PC-3 (cell line): ENCODE results near the gene ASB18. TPM values are rescaled to one million over a fixed set of nuclear protein-coding genes. Genes with fewer than 3 reads are reported as not detected.
"Not testable (repeated sequence)": the region's sequence is repeated elsewhere in the genome, so short reads cannot be mapped to it uniquely, and the experiment has no call there.

Experiments used
- ATAC-seq: fragments of 200-7000 bp; cut with Tn5 transposase; 2 replicates; pipeline ENCODE4 v1.9.1; 2020; ENCODE audit warnings: mild to moderate bottlenecking, moderate library complexity
- BruUV-seq: library from RNA; stranded (reverse); fragments of 400-500 nt; replicated peaks from 2 replicates; lab custom pipeline; 2021; lab: Mats Ljungman, UMichigan
- CTCF ChIA-PET: fragments of 300-600 bp; sonication (Branson Sonifier 250); formaldehyde crosslinking; loops from one replicate; lab custom pipeline; 2022; ENCODE audit warnings: antibody characterized with exemption; lab: Charles Lee
- POLR2A ChIA-PET: fragments of 300-600 bp; sonication (Branson Sonifier 250); formaldehyde crosslinking; loops from one replicate; lab custom pipeline; 2022; ENCODE audit warnings: antibody characterized with exemption; ENCODE audit not compliant: unreplicated experiment; lab: Charles Lee
- DNase-seq: peaks from one replicate; pipeline ENCODE4 v3.0.0-alpha.2; 2015
- H2AFZ ChIP-seq: fragments of 300-600 bp; sonication (generic); 2 replicates; pipeline ENCODE4 v1.6.0; 2016; ENCODE audit warnings: antibody characterized with exemption, low read length
- H3F3A ChIP-seq: fragments of 300-600 bp; sonication (generic); one replicate; pipeline ENCODE4 v1.6.0; 2017; ENCODE audit warnings: antibody characterized with exemption, low read length, control low read depth, mild to moderate bottlenecking; ENCODE audit not compliant: unreplicated experiment
- H3K27ac ChIP-seq: fragments of 300-600 bp; sonication (generic); 2 replicates; pipeline ENCODE4 v1.5.1; 2016; ENCODE audit warnings: mild to moderate bottlenecking, low read length
- H3K27me3 ChIP-seq: fragments of 300-600 bp; sonication (generic); 2 replicates; pipeline ENCODE4 v1.6.1; 2016; ENCODE audit warnings: low read length, mixed read lengths
- H3K36me3 ChIP-seq: fragments of 300-600 bp; sonication (generic); 2 replicates; pipeline ENCODE4 v1.6.1; 2016; ENCODE audit warnings: low read depth, mixed run types, low read length, mixed read lengths
- H3K4me1 ChIP-seq: fragments of 300-600 bp; sonication (generic); 2 replicates; pipeline ENCODE4 v1.5.1; 2016; ENCODE audit warnings: low read length; ENCODE audit not compliant: insufficient read depth
- H3K4me2 ChIP-seq: fragments of 300-600 bp; sonication (generic); 2 replicates; pipeline ENCODE4 v1.6.0; 2016; ENCODE audit warnings: low read length
- H3K4me3 ChIP-seq: fragments of 300-600 bp; sonication (generic); 2 replicates; pipeline ENCODE4 v1.5.1; 2016; ENCODE audit warnings: mild to moderate bottlenecking, low read length, mixed read lengths
- H3K79me2 ChIP-seq: fragments of 300-600 bp; sonication (generic); 2 replicates; pipeline ENCODE4 v1.6.1; 2017; ENCODE audit warnings: low read length, mixed read lengths
- H3K9ac ChIP-seq: fragments of 300-600 bp; sonication (generic); 2 replicates; pipeline ENCODE4 v1.6.0; 2016; ENCODE audit warnings: mild to moderate bottlenecking, low read length
- H3K9me2 ChIP-seq: fragments of 300-600 bp; sonication (generic); replicated peaks from 2 replicates; pipeline ENCODE4 v1.6.1; 2016; ENCODE audit warnings: mixed run types, low read length, mixed read lengths
- H3K9me3 ChIP-seq: fragments of 300-600 bp; sonication (generic); 2 replicates; pipeline ENCODE4 v1.6.1; 2016; ENCODE audit warnings: low read length, mixed read lengths
- H4K20me1 ChIP-seq: fragments of 300-600 bp; sonication (generic); 2 replicates; pipeline ENCODE4 v1.6.1; 2016; ENCODE audit warnings: low read length, mixed read lengths
- EZH2 ChIP-seq: fragments of 300-600 bp; sonication (generic); IDR thresholded peaks from one replicate; pipeline ENCODE4 v1.6.1; 2017; ENCODE audit warnings: antibody characterized with exemption, mild to moderate bottlenecking, low read length; ENCODE audit not compliant: unreplicated experiment
- EZH2phosphoT487 ChIP-seq: fragments of 300-600 bp; sonication (generic); IDR thresholded peaks from 2 replicates; pipeline ENCODE4 v1.6.1; 2018; ENCODE audit warnings: mild to moderate bottlenecking, antibody characterized with exemption, low read length, borderline replicate concordance
- intact Hi-C: fragments of 100-400 bp; cut with micrococcal nuclease; formaldehyde crosslinking; loops from 2 replicates; pipeline ENCODE4 v1.9.0; 2023
- total RNA-seq: library from RNA; depleted of rRNA; stranded (reverse); fragments of >200 nt; gene quantifications from 2 replicates; pipeline ENCODE4 v1.2.3, GENCODE V29; 2014
- TF ChIP-seq, protein P1 (sequence below): fragments of 300-600 bp; sonication (generic); conservative IDR thresholded peaks from 2 replicates; pipeline ENCODE4 v1.5.1; 2017; ENCODE audit warnings: antibody characterized with exemption, low read depth, mild to moderate bottlenecking, low read length

The ASB18 gene
- total RNA-seq, 1 experiment from 2014 or later: 0.15 TPM

GRCh38 chr2:236289766-236290462 lies 25.7 kb upstream of the ASB18 start:
- no peak for ATAC-seq
- TF ChIP-seq, protein P1, sequence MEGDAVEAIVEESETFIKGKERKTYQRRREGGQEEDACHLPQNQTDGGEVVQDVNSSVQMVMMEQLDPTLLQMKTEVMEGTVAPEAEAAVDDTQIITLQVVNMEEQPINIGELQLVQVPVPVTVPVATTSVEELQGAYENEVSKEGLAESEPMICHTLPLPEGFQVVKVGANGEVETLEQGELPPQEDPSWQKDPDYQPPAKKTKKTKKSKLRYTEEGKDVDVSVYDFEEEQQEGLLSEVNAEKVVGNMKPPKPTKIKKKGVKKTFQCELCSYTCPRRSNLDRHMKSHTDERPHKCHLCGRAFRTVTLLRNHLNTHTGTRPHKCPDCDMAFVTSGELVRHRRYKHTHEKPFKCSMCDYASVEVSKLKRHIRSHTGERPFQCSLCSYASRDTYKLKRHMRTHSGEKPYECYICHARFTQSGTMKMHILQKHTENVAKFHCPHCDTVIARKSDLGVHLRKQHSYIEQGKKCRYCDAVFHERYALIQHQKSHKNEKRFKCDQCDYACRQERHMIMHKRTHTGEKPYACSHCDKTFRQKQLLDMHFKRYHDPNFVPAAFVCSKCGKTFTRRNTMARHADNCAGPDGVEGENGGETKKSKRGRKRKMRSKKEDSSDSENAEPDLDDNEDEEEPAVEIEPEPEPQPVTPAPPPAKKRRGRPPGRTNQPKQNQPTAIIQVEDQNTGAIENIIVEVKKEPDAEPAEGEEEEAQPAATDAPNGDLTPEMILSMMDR: no peak
- TF ChIP-seq EZH2 (no peak), EZH2phosphoT487 (no peak)
- Histone ChIP-seq H2AFZ (no peak overlapping the region), H4K20me1 (no peaks in the 10 kb centered on the region), H3K79me2 (no peaks in the 10 kb centered on the region), H3F3A (no peaks in the 10 kb centered on the region), H3K9me3 (no peaks in the 10 kb centered on the region), H3K9ac (no peak overlapping the region), H3K4me2 (no peak overlapping the region), H3K27me3 (no peaks in the 10 kb centered on the region), H3K36me3 (no peaks in the 10 kb centered on the region), H3K4me3 (no peak overlapping the region), H3K4me1 (peaks cover 21% of the 10 kb centered on the region), H3K27ac (no peak overlapping the region), H3K9me2 (no peaks in the 10 kb centered on the region; the same call in 1 of the 2 replicates)
- no TSS peak for BruUV-seq
- DNase-seq: no peak
- ChIA-PET POLR2A (no interaction called here), CTCF (no interaction called here)
- intact Hi-C loops: loop anchor here (10.0 kb wide), 1 partner anchor 65 kb away; no protein-coding TSS in a partner anchor

GRCh38 chr2:236288373-236288772 lies 24.2 kb upstream of the ASB18 start:
- H3K27ac ChIP-seq: peak overlapping the region; percentile 98; the same call in 1 of the 2 replicates
- H3K4me3 ChIP-seq, H3K9me3 ChIP-seq, H3K27me3 ChIP-seq, BruUV-seq, H3K9me2 ChIP-seq, H3K9ac ChIP-seq, POLR2A ChIA-PET, DNase-seq, CTCF ChIA-PET, H2AFZ ChIP-seq, H3K36me3 ChIP-seq, H3K4me2 ChIP-seq, H3K79me2 ChIP-seq, ATAC-seq, H3F3A ChIP-seq, H4K20me1 ChIP-seq: not testable (repeated sequence)
- intact Hi-C loops: loop anchor here (10.0 kb wide), 1 partner anchor 64 kb away; no protein-coding TSS in a partner anchor
- peaks cover 21% of the 10 kb centered on the region for H3K4me1 ChIP-seq

DNA sequence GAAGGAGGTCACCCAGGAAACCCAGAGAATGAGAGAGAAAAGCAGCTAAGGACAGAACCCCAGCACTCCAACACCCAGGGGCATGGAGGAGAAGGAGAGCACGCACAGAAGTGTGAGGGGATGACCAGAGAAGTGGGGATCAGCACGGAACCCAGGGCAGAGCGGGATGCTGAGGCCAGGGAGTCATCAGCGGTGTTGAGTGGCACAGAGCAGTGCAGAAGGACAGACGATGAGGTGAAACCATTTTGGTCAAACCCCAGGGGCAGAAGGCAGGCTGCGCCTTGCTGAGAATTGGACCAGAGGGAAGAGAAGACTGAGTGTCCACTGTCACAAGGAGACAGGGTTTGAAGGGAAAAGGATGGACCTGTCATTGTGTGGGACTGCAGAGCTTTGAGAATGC lies 23.4 kb upstream of the ASB18 start:
- ChIA-PET POLR2A (interaction anchor here (0.6 kb wide), 1 partner anchor 107 kb away, joined by 3 read pairs; no protein-coding TSS in a partner anchor), CTCF (no interaction called here)
- Histone ChIP-seq H3K4me2 (peak overlapping the region; percentile 66; the same call in 1 of the 2 replicates), H3K4me3 (no peak overlapping the region), H3K9ac (peak overlapping the region; percentile 70), H3K27ac (peak overlapping the region; percentile 98), H3K9me3 (no peaks in the 10 kb centered on the region), H3K27me3 (no peaks in the 10 kb centered on the region), H3K9me2 (no peaks in the 10 kb centered on the region; the same call in 1 of the 2 replicates), H3K79me2 (no peaks in the 10 kb centered on the region), H2AFZ (peak overlapping the region; percentile 89), H3K36me3 (no peaks in the 10 kb centered on the region), H3F3A (no peaks in the 10 kb centered on the region), H4K20me1 (no peaks in the 10 kb centered on the region), H3K4me1 (peaks cover 25% of the 10 kb centered on the region)
- intact Hi-C loops: loop anchor here (10.0 kb wide), 1 partner anchor 63 kb away; no protein-coding TSS in a partner anchor
- ATAC-seq (no peak), DNase-seq (no peak)
- BruUV-seq: TSS peak; percentile 37
- TF ChIP-seq EZH2 (no peak), EZH2phosphoT487 (no peak)
- TF ChIP-seq, protein P1: no peak
